Measurements from ENCODE around the gene THEMIS.

DNA sequence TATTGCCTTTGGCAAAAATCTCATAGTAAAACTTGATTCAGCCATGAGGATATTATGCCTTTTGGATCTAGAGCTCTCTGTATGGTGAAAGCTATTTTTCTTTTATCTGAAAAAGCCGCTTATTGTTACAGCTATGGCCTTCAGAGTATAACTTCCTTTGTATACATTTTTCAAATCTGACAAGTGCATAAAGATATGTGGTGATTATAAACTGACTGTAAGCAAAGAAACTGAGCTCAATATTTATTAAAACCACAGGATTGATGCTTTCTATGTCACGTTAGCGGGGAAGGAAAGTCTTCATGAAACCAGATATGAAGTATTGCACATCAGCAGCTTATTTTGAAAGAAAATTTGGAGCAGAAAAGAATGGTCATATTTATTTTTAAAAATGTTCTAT is 151.8 kb downstream of the THEMIS start:
- TF ChIP-seq, protein P1, sequence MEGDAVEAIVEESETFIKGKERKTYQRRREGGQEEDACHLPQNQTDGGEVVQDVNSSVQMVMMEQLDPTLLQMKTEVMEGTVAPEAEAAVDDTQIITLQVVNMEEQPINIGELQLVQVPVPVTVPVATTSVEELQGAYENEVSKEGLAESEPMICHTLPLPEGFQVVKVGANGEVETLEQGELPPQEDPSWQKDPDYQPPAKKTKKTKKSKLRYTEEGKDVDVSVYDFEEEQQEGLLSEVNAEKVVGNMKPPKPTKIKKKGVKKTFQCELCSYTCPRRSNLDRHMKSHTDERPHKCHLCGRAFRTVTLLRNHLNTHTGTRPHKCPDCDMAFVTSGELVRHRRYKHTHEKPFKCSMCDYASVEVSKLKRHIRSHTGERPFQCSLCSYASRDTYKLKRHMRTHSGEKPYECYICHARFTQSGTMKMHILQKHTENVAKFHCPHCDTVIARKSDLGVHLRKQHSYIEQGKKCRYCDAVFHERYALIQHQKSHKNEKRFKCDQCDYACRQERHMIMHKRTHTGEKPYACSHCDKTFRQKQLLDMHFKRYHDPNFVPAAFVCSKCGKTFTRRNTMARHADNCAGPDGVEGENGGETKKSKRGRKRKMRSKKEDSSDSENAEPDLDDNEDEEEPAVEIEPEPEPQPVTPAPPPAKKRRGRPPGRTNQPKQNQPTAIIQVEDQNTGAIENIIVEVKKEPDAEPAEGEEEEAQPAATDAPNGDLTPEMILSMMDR (IDR thresholded peaks at IDR 0.05; ENCODE audit: low read length), result no peak
- TF ChIP-seq EZH2 (IDR thresholded peaks at IDR 0.05; ENCODE audit: borderline replicate concordance, low read length), result no peak

Data from OCI-LY1 (cell line).